Natural killer cell treated with Interleukin-12 subunit alpha and Interleukin-12 subunit beta and Interleukin-15 and Interleukin-18, amount 100 ng/mL, for 72 hours (primary cell): Measurements from ENCODE around the gene PLA2G4D. TPM values are rescaled to one million over a fixed set of nuclear protein-coding genes. Genes with fewer than 3 reads are reported as not detected.

ENCODE experiments used
- ATAC-seq, 2 donors: fragments of 150-1000 bp; cut with Tn5 transposase in 1 of 2; sonication (Bioruptor Pico), chemical (Tn5 transposase) in 1 of 2; 2 replicates each; pipeline ENCODE4 v1.10.0; 2021
- DNase-seq: peaks from one replicate; pipeline ENCODE4 v3.0.0; 2022; ENCODE audit warnings: low spot score
- H3K27ac Mint-ChIP-seq, 2 donors: 1 replicate in 1 of 2; 2 replicates in 1 of 2; pipeline ENCODE4 v1.8.0; 2022; ENCODE audit warnings: mixed read lengths in 2 of 2, mild to moderate bottlenecking in 1 of 2, moderate library complexity in 1 of 2
- H3K27me3 Mint-ChIP-seq, 2 donors: 1 replicate in 1 of 2; 2 replicates in 1 of 2; pipeline ENCODE4 v1.8.0; 2022; ENCODE audit warnings: mixed read lengths in 2 of 2
- H3K36me3 Mint-ChIP-seq: one replicate; pipeline ENCODE4 v1.8.0; 2022; ENCODE audit warnings: mixed read lengths
- H3K4me1 Mint-ChIP-seq, 2 donors: 1 replicate in 1 of 2; 2 replicates in 1 of 2; pipeline ENCODE4 v1.8.0; 2022; ENCODE audit warnings: low read depth in 2 of 2, mixed read lengths in 2 of 2, mild to moderate bottlenecking in 1 of 2
- H3K4me3 Mint-ChIP-seq: one replicate; pipeline ENCODE4 v1.8.0; 2022; ENCODE audit warnings: mixed read lengths
- H3K9me3 Mint-ChIP-seq: 2 replicates; pipeline ENCODE4 v1.8.0; 2022; ENCODE audit warnings: mixed read lengths
- total RNA-seq, 2 donors: library from RNA; stranded (reverse); gene quantifications; one replicate each; pipeline ENCODE4 v1.2.3, GENCODE V29; 2022

The PLA2G4D gene
- total RNA-seq, 2 donors from 2014 or later: not detected

DNA sequence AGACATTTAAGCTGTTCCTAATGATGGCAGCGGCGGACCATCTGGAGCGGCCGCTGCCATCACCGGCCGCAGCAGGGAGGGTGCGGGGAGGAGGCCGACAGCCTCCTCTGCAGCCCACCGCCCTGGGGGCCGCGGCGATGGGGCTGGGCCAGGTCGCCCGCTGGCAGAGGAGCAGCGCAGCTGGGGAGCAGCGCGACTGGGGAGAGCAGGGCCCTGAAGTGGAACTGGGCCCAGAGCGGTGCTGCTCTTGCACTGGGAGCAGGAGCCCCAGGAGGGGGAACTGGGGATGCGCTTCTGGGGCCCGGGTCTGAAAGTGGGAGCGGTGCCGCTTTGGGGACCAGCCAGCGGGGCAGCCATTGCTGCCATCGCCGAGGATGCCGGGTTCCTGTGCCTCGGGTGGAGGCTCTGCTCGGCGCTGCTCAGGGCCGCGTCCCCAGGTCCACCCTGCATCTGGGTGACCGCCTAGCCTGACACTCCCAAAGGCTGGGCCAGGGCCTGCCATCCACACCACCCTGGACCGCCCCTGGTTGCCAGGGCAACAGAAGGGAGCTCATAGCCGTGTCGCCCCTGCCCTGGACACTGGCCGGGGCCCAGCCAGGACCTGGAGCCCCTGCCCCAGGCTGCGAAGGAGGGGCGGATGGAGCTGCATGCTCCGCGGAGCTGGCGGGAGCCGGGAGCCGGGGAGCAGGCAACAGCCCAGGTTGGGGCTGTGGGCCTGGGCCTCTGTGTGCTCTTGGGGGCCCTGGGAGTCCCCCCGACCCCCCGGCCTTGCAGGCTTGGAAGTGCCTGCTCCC, 58.1 kb downstream of the PLA2G4D start:
- ATAC-seq: no peak
- Mint-ChIP-seq H3K36me3 (no peaks in the 10 kb centered on the region), H3K27me3 (peaks cover 2 to 8% of the 10 kb centered on the region in 2 donors), H3K4me1 (peaks cover 19 to 20% of the 10 kb centered on the region in 2 donors), H3K4me3 (no peak overlapping the region), H3K27ac (peak overlapping the region in 1 of 2 donors; percentile 89), H3K9me3 (peaks cover 2% of the 10 kb centered on the region)
- no peak for DNase-seq

- Mint-ChIP-seq H3K4me1 (peaks cover 19 to 20% of the 10 kb centered on the region in 2 donors), H3K4me3 (peak overlapping the region; percentile 64), H3K27ac (peak overlapping the region; percentile 78 to 89), H3K36me3 (no peaks in the 10 kb centered on the region), H3K27me3 (peaks cover 0 to 3% of the 10 kb centered on the region in 2 donors), H3K9me3 (peaks cover 2% of the 10 kb centered on the region)
- ATAC-seq (peak; percentile 75 to 80), DNase-seq (peak; percentile 70)
These were observed 59.0 kb downstream of the PLA2G4D start for GRCh38 chr15:42035435-42035761.

- peak overlapping the region; percentile 64 for H3K4me3 Mint-ChIP-seq
- H3K4me1 Mint-ChIP-seq: peaks cover 19 to 20% of the 10 kb centered on the region in 2 donors
- H3K36me3 Mint-ChIP-seq: no peaks in the 10 kb centered on the region
- peak overlapping the region; percentile 78 to 89 for H3K27ac Mint-ChIP-seq
- DNase-seq (peak; percentile 8), ATAC-seq (peak in 1 of 2 donors; percentile 3)
- H3K27me3 Mint-ChIP-seq: peaks cover 2 to 4% of the 10 kb centered on the region in 2 donors
- H3K9me3 Mint-ChIP-seq: peaks cover 2% of the 10 kb centered on the region
These were observed 59.5 kb downstream of the PLA2G4D start for GRCh38 chr15:42034628-42035434.

GRCh38 chr15:42033214-42033873, 61.0 kb downstream of the PLA2G4D start:
- DNase-seq (peak; percentile 60), ATAC-seq (peak; percentile 34 to 72)
- Mint-ChIP-seq H3K4me3 (peak overlapping the region; percentile 2), H3K9me3 (peaks cover 2% of the 10 kb centered on the region), H3K36me3 (no peaks in the 10 kb centered on the region), H3K4me1 (peaks cover 19 to 20% of the 10 kb centered on the region in 2 donors), H3K27me3 (peaks cover 7 to 9% of the 10 kb centered on the region in 2 donors), H3K27ac (peak overlapping the region; percentile 1 to 76)

DNA sequence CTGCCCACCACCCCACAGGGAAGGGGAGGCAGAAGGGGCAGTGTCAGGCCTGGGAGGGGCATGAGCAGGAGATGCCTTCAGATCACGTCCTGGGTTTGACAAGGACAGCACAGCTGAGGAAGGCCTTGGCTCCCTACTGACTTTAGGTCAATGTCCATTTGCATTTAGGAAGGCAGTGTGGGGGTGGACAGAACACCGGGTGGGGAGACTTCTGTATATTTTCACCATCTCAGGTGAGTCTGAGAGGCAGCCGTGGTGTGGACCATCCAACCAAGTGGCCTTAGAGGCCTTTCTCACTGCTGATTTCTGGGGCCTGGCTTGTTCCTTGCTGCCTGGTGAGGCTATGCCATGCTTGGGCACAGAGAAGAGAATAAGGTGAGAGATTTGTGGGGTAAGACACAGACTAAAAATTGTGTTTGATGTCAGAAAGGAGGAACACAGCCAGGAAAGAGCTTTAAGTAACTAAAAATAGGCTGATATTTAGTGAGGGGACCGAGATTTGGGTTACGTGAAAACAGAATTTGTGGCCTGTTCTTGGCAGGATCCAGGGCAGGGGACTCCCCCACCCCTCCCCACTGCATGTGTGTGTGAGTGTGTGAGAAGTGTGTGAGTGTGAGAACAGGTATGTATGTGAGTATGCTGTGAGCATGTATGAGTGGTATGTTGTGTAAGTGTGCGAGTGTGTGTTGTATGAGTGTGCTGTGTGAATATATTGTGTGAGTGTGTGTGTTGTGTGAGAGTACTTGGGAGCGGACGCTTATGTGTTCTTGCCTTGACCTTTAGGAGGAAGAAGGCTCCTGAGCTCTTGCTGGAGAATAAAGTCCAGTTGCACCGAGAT, 61.8 kb downstream of the PLA2G4D start:
- H3K27me3 Mint-ChIP-seq: peaks cover 10 to 14% of the 10 kb centered on the region in 2 donors
- ATAC-seq: peak in 1 of 2 donors; percentile 32
- no peaks in the 10 kb centered on the region for H3K36me3 Mint-ChIP-seq
- peak overlapping the region; percentile 1 to 76 for H3K27ac Mint-ChIP-seq
- H3K4me3 Mint-ChIP-seq: peak overlapping the region; percentile 2
- H3K9me3 Mint-ChIP-seq: peaks cover 2% of the 10 kb centered on the region
- H3K4me1 Mint-ChIP-seq: peaks cover 19 to 20% of the 10 kb centered on the region in 2 donors
- DNase-seq: peak; percentile 39

DNA sequence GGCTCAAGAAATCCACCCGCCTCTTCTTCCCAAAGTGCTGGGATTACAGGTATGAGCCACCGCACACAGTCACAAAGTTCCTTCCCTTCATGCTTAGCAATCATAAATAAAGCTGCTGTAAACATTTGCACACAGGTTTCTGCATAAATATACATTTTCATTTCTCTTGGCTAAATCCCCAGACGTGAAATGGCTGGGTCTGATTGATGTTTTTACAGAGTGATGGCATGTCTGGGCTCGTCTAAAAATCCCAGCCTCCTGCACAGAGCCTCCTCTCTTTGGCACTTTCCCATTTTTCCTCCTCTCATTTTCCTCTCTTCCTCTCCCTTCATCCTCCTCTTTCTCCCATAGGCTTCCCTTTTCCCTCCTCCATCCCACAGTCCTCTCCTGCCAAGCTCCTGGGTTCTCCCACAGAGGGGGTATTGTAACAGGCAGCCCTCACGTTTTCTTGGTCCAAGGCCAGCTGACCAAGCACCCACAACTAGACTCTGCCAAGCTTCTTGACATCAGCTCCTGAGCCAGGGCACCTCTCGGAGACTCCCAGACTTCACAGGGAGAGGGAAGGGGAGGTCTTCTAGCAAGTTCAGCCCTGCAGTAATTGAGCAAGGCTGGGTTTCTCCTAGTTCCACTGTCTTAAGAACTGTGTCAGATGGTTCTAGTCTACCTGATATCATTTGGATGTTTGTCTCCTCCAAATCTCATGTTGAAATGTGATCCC, 63.0 kb downstream of the PLA2G4D start:
- H3K27me3 Mint-ChIP-seq: peaks cover 14 to 17% of the 10 kb centered on the region in 2 donors
- no peak for DNase-seq
- no peaks in the 10 kb centered on the region for H3K36me3 Mint-ChIP-seq
- H3K27ac Mint-ChIP-seq: peak overlapping the region in 1 of 2 donors; percentile 76
- H3K9me3 Mint-ChIP-seq: peaks cover 2% of the 10 kb centered on the region
- ATAC-seq: no peak
- H3K4me1 Mint-ChIP-seq: peaks cover 19 to 20% of the 10 kb centered on the region in 2 donors
- no peak overlapping the region for H3K4me3 Mint-ChIP-seq

DNA sequence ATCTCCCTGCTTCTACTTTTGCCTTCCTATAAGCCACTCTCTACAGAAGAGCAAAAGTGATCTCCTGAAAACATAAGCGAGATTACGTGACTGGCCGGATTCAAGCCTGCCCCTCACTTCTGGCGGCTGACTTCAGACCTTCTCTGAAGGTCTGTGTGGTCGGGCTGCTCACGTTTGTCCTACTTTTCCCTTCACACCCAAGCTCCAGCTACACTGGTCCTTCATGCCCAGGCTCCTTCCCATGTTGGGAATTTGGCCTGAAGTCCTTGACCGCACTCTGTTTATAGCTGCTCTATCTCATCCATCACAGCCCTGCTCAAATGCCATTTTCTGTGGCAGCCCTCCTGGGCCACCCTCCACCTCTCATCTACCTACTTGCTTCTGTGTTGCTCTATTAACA, 66.8 kb downstream of the PLA2G4D start:
- H3K36me3 Mint-ChIP-seq: no peaks in the 10 kb centered on the region
- no peak for DNase-seq
- no peak for ATAC-seq
- H3K27ac Mint-ChIP-seq: no peak overlapping the region
- H3K4me1 Mint-ChIP-seq: peaks cover 0 to 4% of the 10 kb centered on the region in 2 donors
- H3K4me3 Mint-ChIP-seq: no peak overlapping the region
- H3K9me3 Mint-ChIP-seq: no peaks in the 10 kb centered on the region
- peaks cover 17% of the 10 kb centered on the region in 2 donors for H3K27me3 Mint-ChIP-seq

- Mint-ChIP-seq H3K9me3 (no peaks in the 10 kb centered on the region), H3K27me3 (peaks cover 9 to 10% of the 10 kb centered on the region in 2 donors), H3K4me3 (no peak overlapping the region), H3K4me1 (no peaks in the 10 kb centered on the region), H3K27ac (no peak overlapping the region), H3K36me3 (no peaks in the 10 kb centered on the region)
- ATAC-seq (no peak), DNase-seq (no peak)
These were observed 70.1 kb downstream of the PLA2G4D start for GRCh38 chr15:42024303-42024702.

DNA sequence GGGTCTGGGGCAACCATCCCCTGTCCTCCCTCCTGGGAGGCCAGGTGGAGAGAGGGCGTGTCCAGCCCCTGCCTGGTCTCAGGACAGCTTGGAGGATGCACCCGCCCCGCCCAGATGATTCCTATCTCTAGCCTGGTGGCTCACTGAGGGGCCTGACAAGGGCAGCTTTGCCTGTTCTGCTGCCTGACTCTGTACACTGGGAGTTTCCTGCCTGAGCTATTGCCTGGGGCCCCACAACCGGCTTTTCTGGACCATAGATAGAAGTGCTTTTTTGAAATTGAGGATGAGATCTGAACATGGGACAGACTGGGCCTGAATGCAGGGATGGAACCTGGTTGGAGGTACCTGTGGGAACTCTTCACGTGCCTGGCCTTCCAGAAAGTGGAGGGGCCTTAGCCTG, 72.8 kb downstream of the PLA2G4D start:
- Mint-ChIP-seq H3K27ac (no peak overlapping the region), H3K4me1 (no peaks in the 10 kb centered on the region), H3K4me3 (no peak overlapping the region), H3K9me3 (no peaks in the 10 kb centered on the region), H3K27me3 (peaks cover 5 to 8% of the 10 kb centered on the region in 2 donors), H3K36me3 (no peaks in the 10 kb centered on the region)
- DNase-seq: no peak
- ATAC-seq: no peak

DNA sequence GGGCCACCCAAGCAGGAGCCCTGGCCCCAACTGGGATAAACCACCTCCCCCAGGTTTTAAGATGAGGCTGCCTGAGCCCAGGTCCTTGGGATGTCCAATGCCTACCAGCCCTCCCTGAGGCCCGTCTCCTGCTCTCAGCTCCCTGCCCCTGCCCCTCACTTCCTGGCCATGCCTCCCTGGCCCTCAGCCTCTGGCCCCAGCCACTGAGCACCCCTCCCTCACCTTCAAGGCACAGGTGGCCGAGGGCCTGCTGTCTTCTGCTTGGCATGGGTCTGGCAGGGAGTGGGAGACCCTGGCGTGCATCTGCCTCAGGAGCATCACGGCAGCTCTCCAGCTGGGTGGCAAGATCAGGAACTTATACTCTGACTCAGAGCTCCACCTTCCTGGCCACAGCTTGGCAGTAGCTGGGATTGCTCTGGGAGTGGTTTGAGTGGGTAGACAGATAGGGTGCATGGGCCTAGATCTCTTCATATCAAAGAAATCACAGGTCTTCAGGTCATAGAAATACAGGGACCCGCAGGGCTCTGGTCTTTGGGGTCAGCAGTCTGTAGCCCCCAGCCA, 73.6 kb downstream of the PLA2G4D start, which contains the start of gene PLA2G4E:
Gene PLA2G4E (minus strand): TSS at position 330 of the 561 bp plus-strand sequence. CDS start 12 bp downstream, at position 318.
- no peaks in the 10 kb centered on the region for H3K36me3 Mint-ChIP-seq
- DNase-seq: no peak
- H3K27me3 Mint-ChIP-seq: peaks cover 0 to 8% of the 10 kb centered on the region in 2 donors
- H3K4me1 Mint-ChIP-seq: no peaks in the 10 kb centered on the region
- H3K4me3 Mint-ChIP-seq: no peak within 1 kb of the TSS
- H3K9me3 Mint-ChIP-seq: no peaks in the 10 kb centered on the region
- no peak within 1 kb of the TSS for H3K27ac Mint-ChIP-seq
- peak in 1 of 2 donors; percentile 3 for ATAC-seq

- Mint-ChIP-seq H3K9me3 (no peaks in the 10 kb centered on the region), H3K4me3 (no peak overlapping the region), H3K27me3 (peaks cover 4 to 8% of the 10 kb centered on the region in 2 donors), H3K27ac (no peak overlapping the region), H3K4me1 (no peaks in the 10 kb centered on the region), H3K36me3 (no peaks in the 10 kb centered on the region)
- no peak for DNase-seq
- ATAC-seq: no peak
These were observed 75.8 kb downstream of the PLA2G4D start for GRCh38 chr15:42018306-42019224.
